ENCODE results near the gene IGFBP4. TPM values are rescaled to one million over a fixed set of nuclear protein-coding genes. Genes with fewer than 3 reads are reported as not detected.

IGFBP4 gene
- total RNA-seq, 1 experiment from 2014 or later = 6.5 TPM

- ChIA-PET CTCF (interaction anchor here (0.7 to 3.0 kb wide), 5 partner anchors 30 to 61 kb away, joined by 3 to 12 read pairs (median 3); no protein-coding TSS in a partner anchor), POLR2A (interaction anchor here (0.8 kb wide), 1 partner anchor 321 kb away, joined by 3 read pairs; no protein-coding TSS in a partner anchor)
- intact Hi-C loops (cut with micrococcal nuclease) = loop anchor here (5.0 kb wide), 1 partner anchor 117 kb away; no protein-coding TSS in a partner anchor
- DNase-seq (ENCODE audit: unreplicated experiment) = no peak
- H3K36me3 Mint-ChIP-seq (ENCODE audit: insufficient read depth, unreplicated experiment) = no peaks in the 10 kb centered on the region
- no peak overlapping the region for H3K4me3 Mint-ChIP-seq (ENCODE audit: unreplicated experiment)
- BruUV-seq (replicated peaks) = no TSS peak
- H3K4me1 Mint-ChIP-seq (ENCODE audit: insufficient read depth, unreplicated experiment) = no peaks in the 10 kb centered on the region
- no peaks in the 10 kb centered on the region for H3K27me3 Mint-ChIP-seq (ENCODE audit: insufficient read depth, unreplicated experiment)
- no peaks in the 10 kb centered on the region for H3K9me3 Mint-ChIP-seq (ENCODE audit: unreplicated experiment)
- TF ChIP-seq CTCF (IDR thresholded peaks at IDR 0.05; ENCODE audit: unreplicated experiment) = no peak
- H3K27ac Mint-ChIP-seq (ENCODE audit: low read depth, unreplicated experiment) = no peak overlapping the region
Observed at GRCh38 chr17:40419559-40420331, 23.5 kb upstream of the IGFBP4 start.

- ChIA-PET POLR2A (no interaction called here), CTCF (interaction anchor here (0.6 to 1.2 kb wide), 3 partner anchors 11 to 1562 kb away, joined by 3 to 6 read pairs (median 3); no protein-coding TSS in a partner anchor)
- BruUV-seq (replicated peaks) = no TSS peak
- Mint-ChIP-seq H3K27ac (ENCODE audit: low read depth, unreplicated experiment) (no peak overlapping the region), H3K4me1 (ENCODE audit: insufficient read depth, unreplicated experiment) (no peaks in the 10 kb centered on the region), H3K9me3 (ENCODE audit: unreplicated experiment) (no peaks in the 10 kb centered on the region), H3K27me3 (ENCODE audit: insufficient read depth, unreplicated experiment) (peaks cover 6% of the 10 kb centered on the region), H3K4me3 (ENCODE audit: unreplicated experiment) (no peak overlapping the region), H3K36me3 (ENCODE audit: insufficient read depth, unreplicated experiment) (no peaks in the 10 kb centered on the region)
- no peak for DNase-seq (ENCODE audit: unreplicated experiment)
- TF ChIP-seq CTCF (IDR thresholded peaks at IDR 0.05; ENCODE audit: unreplicated experiment) = no peak
- intact Hi-C loops (cut with micrococcal nuclease) = no loop called here
Observed at GRCh38 chr17:40422990-40423633, 20.1 kb upstream of the IGFBP4 start.

GRCh38 chr17:40425741-40426140, 17.5 kb upstream of the IGFBP4 start:
- intact Hi-C loops (cut with micrococcal nuclease) = no loop called here
- ChIA-PET POLR2A (interaction anchor here (1.1 kb wide), 1 partner anchor 46 kb away, joined by 3 read pairs; no protein-coding TSS in a partner anchor), CTCF (interaction anchor here (0.7 to 1.3 kb wide), 2 partner anchors 27 to 135 kb away, joined by 3 to 6 read pairs; no protein-coding TSS in a partner anchor)
- Mint-ChIP-seq H3K9me3 (ENCODE audit: unreplicated experiment) (no peaks in the 10 kb centered on the region), H3K36me3 (ENCODE audit: insufficient read depth, unreplicated experiment) (no peaks in the 10 kb centered on the region), H3K4me3 (ENCODE audit: unreplicated experiment) (no peak overlapping the region), H3K27me3 (ENCODE audit: insufficient read depth, unreplicated experiment) (peaks cover 11% of the 10 kb centered on the region), H3K27ac (ENCODE audit: low read depth, unreplicated experiment) (no peak overlapping the region), H3K4me1 (ENCODE audit: insufficient read depth, unreplicated experiment) (no peaks in the 10 kb centered on the region)
- no peak for TF ChIP-seq CTCF (IDR thresholded peaks at IDR 0.05; ENCODE audit: unreplicated experiment)
- no peak for DNase-seq (ENCODE audit: unreplicated experiment)
- BruUV-seq (replicated peaks) = no TSS peak

GRCh38 chr17:40427002-40427491, 16.2 kb upstream of the IGFBP4 start:
- TF ChIP-seq CTCF (IDR thresholded peaks at IDR 0.05; ENCODE audit: unreplicated experiment) = no peak
- no TSS peak for BruUV-seq (replicated peaks)
- POLR2A ChIA-PET = interaction anchor here (0.5 to 0.8 kb wide), 2 partner anchors 44 to 373 kb away, joined by 3 read pairs; partner anchors contain the start of gene MED24
- H3K27me3 Mint-ChIP-seq (ENCODE audit: insufficient read depth, unreplicated experiment) = peaks cover 18% of the 10 kb centered on the region
- H3K36me3 Mint-ChIP-seq (ENCODE audit: insufficient read depth, unreplicated experiment) = no peaks in the 10 kb centered on the region
- no peaks in the 10 kb centered on the region for H3K4me1 Mint-ChIP-seq (ENCODE audit: insufficient read depth, unreplicated experiment)
- H3K9me3 Mint-ChIP-seq (ENCODE audit: unreplicated experiment) = no peaks in the 10 kb centered on the region
- CTCF ChIA-PET = interaction anchor here (0.5 to 1.1 kb wide), 6 partner anchors 12 to 977 kb away, joined by 3 to 5 read pairs (median 3); no protein-coding TSS in a partner anchor
- intact Hi-C loops (cut with micrococcal nuclease) = no loop called here
- no peak overlapping the region for H3K27ac Mint-ChIP-seq (ENCODE audit: low read depth, unreplicated experiment)
- H3K4me3 Mint-ChIP-seq (ENCODE audit: unreplicated experiment) = no peak overlapping the region
- DNase-seq (ENCODE audit: unreplicated experiment) = no peak

Data from MCF 10A (cell line).